ENCODE data around the gene CATSPER1. TPM values are rescaled to one million over a fixed set of nuclear protein-coding genes. Genes with fewer than 3 reads are reported as not detected.

The CATSPER1 gene
- total and polyA plus RNA-seq, 2 of the 13 experiments (the other 11 are each of a cell fraction or from before 2014, with no cell fraction given) = 0.17 TPM; not detected in 1

DNA sequence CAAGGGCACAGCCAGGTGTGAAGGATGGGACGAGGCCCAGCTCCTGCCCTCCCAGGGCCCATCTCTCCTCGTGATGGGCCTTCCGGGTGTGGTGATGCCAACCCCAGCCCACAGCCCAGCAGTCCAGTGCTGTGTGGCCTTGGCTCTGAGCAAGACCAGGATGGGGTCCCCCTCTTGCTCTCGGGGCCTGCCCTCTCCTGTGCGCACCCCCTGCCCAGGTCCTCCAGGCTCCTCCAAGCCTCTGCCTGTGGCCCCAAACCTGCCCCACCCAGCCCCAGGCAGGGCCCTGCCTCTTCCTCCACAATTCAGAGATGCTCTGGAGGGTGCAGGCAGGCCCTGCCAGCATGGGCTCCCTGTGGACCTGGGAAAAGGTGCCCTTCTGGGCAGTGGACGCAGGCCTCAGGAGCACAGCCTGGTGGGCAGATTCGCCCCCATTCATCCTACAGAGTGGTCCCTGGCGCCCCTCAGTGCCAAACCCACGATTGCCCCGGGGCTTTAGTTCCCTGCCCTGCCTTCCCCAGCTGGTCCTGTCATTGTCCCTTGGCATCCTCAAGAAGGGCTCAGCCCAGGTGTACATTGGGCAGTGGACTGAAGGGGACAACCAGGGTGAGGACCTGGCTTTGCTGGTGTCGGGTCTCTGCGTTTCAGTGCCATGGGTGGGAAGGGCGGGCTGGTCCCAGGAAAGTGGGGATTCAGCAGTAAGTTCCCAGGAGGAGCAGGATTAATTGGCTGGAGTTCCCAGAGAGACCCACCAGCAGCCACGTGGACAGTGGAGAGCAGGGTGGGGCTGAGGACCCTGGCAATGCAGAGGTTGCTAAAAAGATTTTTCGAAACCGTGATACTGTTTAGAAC, 44.1 kb downstream of the CATSPER1 start:
- peaks cover 5 to 12% of the 10 kb centered on the region in 2 experiments; a peak in 3 of 5 replicates for H3K36me3 ChIP-seq (replicated peaks in 1 of 2; ENCODE audit: control insufficient read depth in 1 of 2, insufficient read depth in 2 of 2, low read length in 2 of 2)
- H3K79me2 ChIP-seq (ENCODE audit: insufficient read depth, low read length) = no peaks in the 10 kb centered on the region
- H3K9ac ChIP-seq (ENCODE audit: insufficient read depth, low read depth, low read length) = no peak overlapping the region
- H3K9me3 ChIP-seq (ENCODE audit: low read length) = no peaks in the 10 kb centered on the region
- H3K4me2 ChIP-seq (ENCODE audit: low read depth, low read length) = no peak overlapping the region
- DNase-seq (ENCODE audit: low spot score) = no peak
- 62% methylated on average over 14 of the region's 16 CpGs for WGBS (ENCODE audit: low lambda C conversion rate)
- H3K4me3 ChIP-seq (replicated peaks in 1 of 3; ENCODE audit: insufficient read depth in 1 of 3, low read depth in 2 of 3, low read length in 3 of 3) = no peak overlapping the region
- no peaks in the 10 kb centered on the region; a peak in 1 of 5 replicates for H3K27me3 ChIP-seq (ENCODE audit: control insufficient read depth in 1 of 2, insufficient read depth in 2 of 2, low read length in 2 of 2)
- peaks cover 15% of the 10 kb centered on the region for H3K4me1 ChIP-seq (ENCODE audit: insufficient read depth, low read length)
- no peak overlapping the region for H3K27ac ChIP-seq (ENCODE audit: extremely low read length, insufficient read depth, low read length)
- peak; percentile 17 for ATAC-seq
- intact Hi-C loops (cut with micrococcal nuclease; ENCODE audit: unreplicated experiment) = no loop called here
- POLR2A ChIA-PET = no interaction called here
- no peak for TF ChIP-seq ZNF550 (CRISPR knock-in tag; IDR thresholded peaks at IDR 0.05; ENCODE audit: borderline replicate concordance)
- TF ChIP-seq, protein P1, sequence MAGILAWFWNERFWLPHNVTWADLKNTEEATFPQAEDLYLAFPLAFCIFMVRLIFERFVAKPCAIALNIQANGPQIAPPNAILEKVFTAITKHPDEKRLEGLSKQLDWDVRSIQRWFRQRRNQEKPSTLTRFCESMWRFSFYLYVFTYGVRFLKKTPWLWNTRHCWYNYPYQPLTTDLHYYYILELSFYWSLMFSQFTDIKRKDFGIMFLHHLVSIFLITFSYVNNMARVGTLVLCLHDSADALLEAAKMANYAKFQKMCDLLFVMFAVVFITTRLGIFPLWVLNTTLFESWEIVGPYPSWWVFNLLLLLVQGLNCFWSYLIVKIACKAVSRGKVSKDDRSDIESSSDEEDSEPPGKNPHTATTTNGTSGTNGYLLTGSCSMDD (CRISPR knock-in tag; IDR thresholded peaks at IDR 0.05) = no peak
- TF ChIP-seq RARG (CRISPR knock-in tag; IDR thresholded peaks at IDR 0.05; ENCODE audit: low read depth) = no peak
- TF ChIP-seq POLR2AphosphoS5 (IDR thresholded peaks at IDR 0.05; ENCODE audit: low read depth, low read length) = no peak
- TF ChIP-seq ZFP62 (CRISPR knock-in tag; IDR thresholded peaks at IDR 0.05) = no peak
- no peak for TF ChIP-seq ZNF138 (CRISPR knock-in tag; IDR thresholded peaks at IDR 0.05; ENCODE audit: low read depth)
- TF ChIP-seq AGO2 (optimal IDR thresholded peaks at IDR 0.05; ENCODE audit: low read depth, low read length) = peak; percentile 30
- TF ChIP-seq, protein P2, sequence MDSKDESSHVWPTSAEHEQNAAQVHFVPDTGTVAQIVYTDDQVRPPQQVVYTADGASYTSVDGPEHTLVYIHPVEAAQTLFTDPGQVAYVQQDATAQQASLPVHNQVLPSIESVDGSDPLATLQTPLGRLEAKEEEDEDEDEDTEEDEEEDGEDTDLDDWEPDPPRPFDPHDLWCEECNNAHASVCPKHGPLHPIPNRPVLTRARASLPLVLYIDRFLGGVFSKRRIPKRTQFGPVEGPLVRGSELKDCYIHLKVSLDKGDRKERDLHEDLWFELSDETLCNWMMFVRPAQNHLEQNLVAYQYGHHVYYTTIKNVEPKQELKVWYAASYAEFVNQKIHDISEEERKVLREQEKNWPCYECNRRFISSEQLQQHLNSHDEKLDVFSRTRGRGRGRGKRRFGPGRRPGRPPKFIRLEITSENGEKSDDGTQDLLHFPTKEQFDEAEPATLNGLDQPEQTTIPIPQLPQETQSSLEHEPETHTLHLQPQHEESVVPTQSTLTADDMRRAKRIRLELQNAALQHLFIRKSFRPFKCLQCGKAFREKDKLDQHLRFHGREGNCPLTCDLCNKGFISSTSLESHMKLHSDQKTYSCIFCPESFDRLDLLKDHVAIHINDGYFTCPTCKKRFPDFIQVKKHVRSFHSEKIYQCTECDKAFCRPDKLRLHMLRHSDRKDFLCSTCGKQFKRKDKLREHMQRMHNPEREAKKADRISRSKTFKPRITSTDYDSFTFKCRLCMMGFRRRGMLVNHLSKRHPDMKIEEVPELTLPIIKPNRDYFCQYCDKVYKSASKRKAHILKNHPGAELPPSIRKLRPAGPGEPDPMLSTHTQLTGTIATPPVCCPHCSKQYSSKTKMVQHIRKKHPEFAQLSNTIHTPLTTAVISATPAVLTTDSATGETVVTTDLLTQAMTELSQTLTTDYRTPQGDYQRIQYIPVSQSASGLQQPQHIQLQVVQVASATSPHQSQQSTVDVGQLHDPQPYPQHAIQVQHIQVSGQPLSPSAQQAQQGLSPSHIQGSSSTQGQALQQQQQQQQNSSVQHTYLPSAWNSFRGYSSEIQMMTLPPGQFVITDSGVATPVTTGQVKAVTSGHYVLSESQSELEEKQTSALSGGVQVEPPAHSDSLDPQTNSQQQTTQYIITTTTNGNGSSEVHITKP (CRISPR knock-in tag; IDR thresholded peaks at IDR 0.05; ENCODE audit: low read depth) = no peak
- CTCF ChIA-PET (ENCODE audit: low intra/inter-chr PET ratio, low total read pairs) = no interaction called here
- H4K20me1 ChIP-seq (ENCODE audit: insufficient read depth, low read length) = no peaks in the 10 kb centered on the region
- no peak overlapping the region for H2AFZ ChIP-seq (ENCODE audit: low read length)
- in situ Hi-C loops (cut with HindIII; ENCODE audit: extremely low pct_ligation_motif_present, low pct_unique_long_range_greater_than_20kb) = loop anchor here (10.0 kb wide), 1 partner anchor 267 kb away; the partner anchor contains the start of gene KAT5
- no peak for FAIRE-seq
- no TSS peak for BruUV-seq (replicated peaks)
